Fibroblast of lung (primary cell): Measurements from ENCODE around the gene TTC23.

Experiments
- EZH2 ChIP-seq: IDR thresholded peaks from 2 replicates; pipeline ENCODE4 v1.5.1; 2012; ENCODE audit warnings: low read length, control low read depth, mild to moderate bottlenecking; ENCODE audit errors: missing control alignments
- TF ChIP-seq, protein P1 (sequence below), 2 donors: IDR thresholded peaks in 1 of 2; conservative IDR thresholded peaks in 1 of 2; 1 replicate in 1 of 2; 2 replicates in 1 of 2; pipeline ENCODE4 v1.5.1; 2011 to 2012; ENCODE audit warnings: low read length in 2 of 2, control low read depth in 1 of 2, inconsistent platforms in 1 of 2, low read depth in 1 of 2, mild to moderate bottlenecking in 1 of 2

DNA sequence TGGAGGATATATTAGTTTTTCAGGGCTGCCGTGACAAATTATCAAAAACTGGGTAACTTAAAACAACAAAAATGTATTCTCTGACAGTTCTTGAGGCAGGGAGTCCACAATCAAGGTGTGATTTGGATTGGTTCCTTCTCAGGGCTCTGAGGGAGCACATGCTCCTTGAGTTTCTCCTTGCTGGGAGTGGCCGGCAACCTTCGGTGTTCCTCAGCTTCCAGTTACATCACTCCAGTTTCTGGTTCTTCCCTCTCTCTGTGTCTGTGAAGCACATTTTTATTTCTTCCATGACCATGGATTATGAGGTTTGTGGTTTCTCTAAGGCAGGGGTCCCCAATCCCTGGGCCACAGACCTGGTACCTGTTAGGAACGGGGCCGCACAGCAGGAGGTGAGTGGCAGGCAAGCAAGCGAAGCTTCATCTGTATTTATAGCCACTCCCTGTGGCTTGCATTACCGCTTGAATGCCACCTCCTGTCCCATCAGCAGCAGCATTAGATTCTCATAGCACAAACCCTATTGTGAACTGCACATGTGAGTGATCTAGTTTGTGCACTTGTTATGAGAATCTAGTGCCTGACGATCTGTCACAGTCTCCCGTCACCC, 26.2 kb upstream of the TTC23 start:
- TF ChIP-seq EZH2: no peak
- TF ChIP-seq, protein P1, sequence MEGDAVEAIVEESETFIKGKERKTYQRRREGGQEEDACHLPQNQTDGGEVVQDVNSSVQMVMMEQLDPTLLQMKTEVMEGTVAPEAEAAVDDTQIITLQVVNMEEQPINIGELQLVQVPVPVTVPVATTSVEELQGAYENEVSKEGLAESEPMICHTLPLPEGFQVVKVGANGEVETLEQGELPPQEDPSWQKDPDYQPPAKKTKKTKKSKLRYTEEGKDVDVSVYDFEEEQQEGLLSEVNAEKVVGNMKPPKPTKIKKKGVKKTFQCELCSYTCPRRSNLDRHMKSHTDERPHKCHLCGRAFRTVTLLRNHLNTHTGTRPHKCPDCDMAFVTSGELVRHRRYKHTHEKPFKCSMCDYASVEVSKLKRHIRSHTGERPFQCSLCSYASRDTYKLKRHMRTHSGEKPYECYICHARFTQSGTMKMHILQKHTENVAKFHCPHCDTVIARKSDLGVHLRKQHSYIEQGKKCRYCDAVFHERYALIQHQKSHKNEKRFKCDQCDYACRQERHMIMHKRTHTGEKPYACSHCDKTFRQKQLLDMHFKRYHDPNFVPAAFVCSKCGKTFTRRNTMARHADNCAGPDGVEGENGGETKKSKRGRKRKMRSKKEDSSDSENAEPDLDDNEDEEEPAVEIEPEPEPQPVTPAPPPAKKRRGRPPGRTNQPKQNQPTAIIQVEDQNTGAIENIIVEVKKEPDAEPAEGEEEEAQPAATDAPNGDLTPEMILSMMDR (conservative IDR thresholded peaks at IDR 0.05 in 1 of 2, IDR thresholded peaks at IDR 0.05 in 1 of 2; ENCODE audit: low read depth in 1 of 2, low read length in 2 of 2): no peak
